Hepatocyte (in vitro differentiated cells): Measurements from ENCODE around the gene RACGAP1.

Experiments
- EZH2 ChIP-seq: fragments of 200-600 bp; sonication (generic); IDR thresholded peaks from 2 replicates; pipeline ENCODE4 v1.6.1; 2016; ENCODE audit warnings: antibody characterized with exemption, mild to moderate bottlenecking, borderline replicate concordance
- EZH2phosphoT487 ChIP-seq: fragments of 200-600 bp; sonication (generic); IDR thresholded peaks from one replicate; pipeline ENCODE4 v1.6.1; 2018; ENCODE audit warnings: antibody characterized with exemption, mild to moderate bottlenecking, low read depth, moderate library complexity; ENCODE audit not compliant: unreplicated experiment, severe bottlenecking
- TF ChIP-seq, protein P1 (sequence below): fragments of 200-600 bp; sonication (generic); IDR thresholded peaks from 2 replicates; pipeline ENCODE4 v1.5.1; 2016; ENCODE audit warnings: antibody characterized with exemption, mild to moderate bottlenecking; ENCODE audit not compliant: poor library complexity

DNA sequence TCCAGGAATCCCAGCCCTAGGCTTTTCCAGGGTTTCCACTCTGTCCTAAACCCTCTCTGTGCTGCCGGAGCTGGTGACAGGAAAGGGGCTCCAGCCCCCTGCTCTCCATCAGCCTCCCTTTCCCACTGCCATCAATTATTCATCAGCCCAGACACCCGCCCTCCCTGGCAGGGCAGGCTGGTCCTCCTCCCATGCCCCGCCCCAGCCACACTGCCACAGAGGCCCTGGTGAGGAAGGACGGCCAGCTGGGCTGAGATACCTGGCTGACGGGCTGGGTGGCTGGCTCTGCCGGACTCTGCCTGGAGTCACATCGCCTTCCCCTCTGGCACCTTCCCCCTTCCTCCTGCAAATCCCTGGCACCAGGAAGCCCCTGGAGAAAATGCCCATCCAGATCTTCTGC, 47.9 kb upstream of the RACGAP1 start:
- TF ChIP-seq, protein P1, sequence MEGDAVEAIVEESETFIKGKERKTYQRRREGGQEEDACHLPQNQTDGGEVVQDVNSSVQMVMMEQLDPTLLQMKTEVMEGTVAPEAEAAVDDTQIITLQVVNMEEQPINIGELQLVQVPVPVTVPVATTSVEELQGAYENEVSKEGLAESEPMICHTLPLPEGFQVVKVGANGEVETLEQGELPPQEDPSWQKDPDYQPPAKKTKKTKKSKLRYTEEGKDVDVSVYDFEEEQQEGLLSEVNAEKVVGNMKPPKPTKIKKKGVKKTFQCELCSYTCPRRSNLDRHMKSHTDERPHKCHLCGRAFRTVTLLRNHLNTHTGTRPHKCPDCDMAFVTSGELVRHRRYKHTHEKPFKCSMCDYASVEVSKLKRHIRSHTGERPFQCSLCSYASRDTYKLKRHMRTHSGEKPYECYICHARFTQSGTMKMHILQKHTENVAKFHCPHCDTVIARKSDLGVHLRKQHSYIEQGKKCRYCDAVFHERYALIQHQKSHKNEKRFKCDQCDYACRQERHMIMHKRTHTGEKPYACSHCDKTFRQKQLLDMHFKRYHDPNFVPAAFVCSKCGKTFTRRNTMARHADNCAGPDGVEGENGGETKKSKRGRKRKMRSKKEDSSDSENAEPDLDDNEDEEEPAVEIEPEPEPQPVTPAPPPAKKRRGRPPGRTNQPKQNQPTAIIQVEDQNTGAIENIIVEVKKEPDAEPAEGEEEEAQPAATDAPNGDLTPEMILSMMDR, result no peak
- TF ChIP-seq EZH2, result no peak
- no peak for TF ChIP-seq EZH2phosphoT487
